Activated CD4-positive, alpha-beta T cell treated with anti-CD3 and anti-CD28 coated beads, Interleukin-2, amount 10 ng/mL, durations not matched to agents 7 days and 5 days (primary cell): Measurements from ENCODE around the gene IFNL4. TPM values are rescaled to one million over a fixed set of nuclear protein-coding genes. Genes with fewer than 3 reads are reported as not detected.
"Not testable (repeated sequence)": the region's sequence is repeated elsewhere in the genome, so short reads cannot be mapped to it uniquely, and the experiment has no call there.

Experiments
- CTCF ChIA-PET: fragments of 350-600 bp; sonication (Branson Sonifier 250); formaldehyde crosslinking; loops from one replicate; lab custom pipeline; 2021; ENCODE audit warnings: antibody characterized with exemption; lab: Charles Lee
- POLR2A ChIA-PET: fragments of 350-600 bp; sonication (Branson Sonifier 250); formaldehyde crosslinking; loops from one replicate; lab custom pipeline; 2021; ENCODE audit warnings: antibody characterized with exemption; lab: Charles Lee
- DNase-seq: peaks from one replicate; pipeline ENCODE4 v3.0.0-alpha.2; 2020
- H3K27ac Mint-ChIP-seq: one replicate; pipeline ENCODE4 v1.8.0; 2021; ENCODE audit warnings: mild to moderate bottlenecking, moderate library complexity, mixed read lengths
- H3K27me3 Mint-ChIP-seq: one replicate; pipeline ENCODE4 v1.8.0; 2021; ENCODE audit warnings: mixed read lengths
- H3K36me3 Mint-ChIP-seq: one replicate; pipeline ENCODE4 v1.8.0; 2021; ENCODE audit warnings: low read depth, mixed read lengths
- H3K4me1 Mint-ChIP-seq: one replicate; pipeline ENCODE4 v1.8.0; 2021; ENCODE audit warnings: mixed read lengths
- H3K4me3 Mint-ChIP-seq: one replicate; pipeline ENCODE4 v1.8.0; 2021; ENCODE audit warnings: mild to moderate bottlenecking, moderate library complexity, mixed read lengths
- H3K9me3 Mint-ChIP-seq: one replicate; pipeline ENCODE4 v1.8.0; 2021; ENCODE audit warnings: mixed read lengths
- total RNA-seq, 2 experiments: library from RNA; stranded (reverse); gene quantifications; one replicate each; pipeline ENCODE4 v1.2.3, GENCODE V29; 2021

The IFNL4 gene
- total RNA-seq, 2 experiments from 2014 or later = not detected

GRCh38 chr19:39269369-39269768 lies 20.7 kb upstream of the IFNL4 start:
- POLR2A ChIA-PET, H3K36me3 Mint-ChIP-seq, CTCF ChIA-PET, H3K9me3 Mint-ChIP-seq, H3K4me3 Mint-ChIP-seq, H3K4me1 Mint-ChIP-seq, DNase-seq, H3K27ac Mint-ChIP-seq: not testable (repeated sequence)
- H3K27me3 Mint-ChIP-seq = peaks cover 23% of the 10 kb centered on the region

GRCh38 chr19:39268531-39269223 lies 20.0 kb upstream of the IFNL4 start:
- H3K4me3 Mint-ChIP-seq, POLR2A ChIA-PET, CTCF ChIA-PET, H3K36me3 Mint-ChIP-seq, H3K4me1 Mint-ChIP-seq, H3K9me3 Mint-ChIP-seq, H3K27ac Mint-ChIP-seq, DNase-seq: not testable (repeated sequence)
- H3K27me3 Mint-ChIP-seq = peaks cover 27% of the 10 kb centered on the region

- H3K27ac Mint-ChIP-seq, DNase-seq, H3K9me3 Mint-ChIP-seq, H3K4me1 Mint-ChIP-seq, H3K4me3 Mint-ChIP-seq, H3K36me3 Mint-ChIP-seq: not testable (repeated sequence)
- peaks cover 33% of the 10 kb centered on the region for H3K27me3 Mint-ChIP-seq
- CTCF ChIA-PET = interaction anchor here (0.6 kb wide), 1 partner anchor 955 kb away, joined by 4 read pairs; no protein-coding TSS in a partner anchor
- POLR2A ChIA-PET = interaction anchor here (0.6 kb wide), 1 partner anchor 289 kb away, joined by 3 read pairs; no protein-coding TSS in a partner anchor
Observed at GRCh38 chr19:39268085-39268484, 19.4 kb upstream of the IFNL4 start, which contains the start of gene IFNL2. IFNL2 (plus strand) TSS chr19:39268396; CDS start chr19:39268569, 173 bp downstream.

GRCh38 chr19:39265321-39265916 lies 16.8 kb upstream of the IFNL4 start:
- no peak overlapping the region for H3K4me3 Mint-ChIP-seq
- no peak for DNase-seq
- CTCF ChIA-PET = interaction anchor here (1.2 kb wide), 1 partner anchor 8 kb away, joined by 3 read pairs; no protein-coding TSS in a partner anchor

GRCh38 chr19:39264306-39265290 lies 15.9 kb upstream of the IFNL4 start:
- POLR2A ChIA-PET = no interaction called here
- CTCF ChIA-PET = interaction anchor here (1.2 kb wide), 1 partner anchor 9 kb away, joined by 3 read pairs; no protein-coding TSS in a partner anchor

More at GRCh38 chr19:39265321-39265916, 16.8 kb upstream of the IFNL4 start:
- Mint-ChIP-seq H3K9me3 (no peaks in the 10 kb centered on the region), H3K27me3 (peaks cover 43% of the 10 kb centered on the region), H3K27ac (no peak overlapping the region), H3K4me1 (no peaks in the 10 kb centered on the region), H3K36me3 (no peaks in the 10 kb centered on the region)
- POLR2A ChIA-PET = no interaction called here

GRCh38 chr19:39263912-39264305 lies 15.3 kb upstream of the IFNL4 start:
- Mint-ChIP-seq H3K4me3 (no peak overlapping the region), H3K27me3 (peaks cover 42% of the 10 kb centered on the region), H3K36me3 (no peaks in the 10 kb centered on the region), H3K9me3 (no peaks in the 10 kb centered on the region), H3K27ac (no peak overlapping the region), H3K4me1 (no peaks in the 10 kb centered on the region)
- CTCF ChIA-PET = no interaction called here
- DNase-seq = no peak
- POLR2A ChIA-PET = interaction anchor here (0.6 kb wide), 1 partner anchor 26 kb away, joined by 4 read pairs; no protein-coding TSS in a partner anchor

More at GRCh38 chr19:39264306-39265290, 15.9 kb upstream of the IFNL4 start:
- H3K4me1 Mint-ChIP-seq = no peaks in the 10 kb centered on the region
- DNase-seq = no peak
- H3K4me3 Mint-ChIP-seq = no peak overlapping the region
- peaks cover 42% of the 10 kb centered on the region for H3K27me3 Mint-ChIP-seq
- H3K36me3 Mint-ChIP-seq = no peaks in the 10 kb centered on the region
- H3K9me3 Mint-ChIP-seq = no peaks in the 10 kb centered on the region
- H3K27ac Mint-ChIP-seq = no peak overlapping the region

GRCh38 chr19:39262496-39262895 lies 13.8 kb upstream of the IFNL4 start:
- H3K27ac Mint-ChIP-seq = no peak overlapping the region
- H3K4me1 Mint-ChIP-seq = no peaks in the 10 kb centered on the region
- H3K36me3 Mint-ChIP-seq = no peaks in the 10 kb centered on the region
- H3K9me3 Mint-ChIP-seq = no peaks in the 10 kb centered on the region
- no peak for DNase-seq
- no peak overlapping the region for H3K4me3 Mint-ChIP-seq
- CTCF ChIA-PET = interaction anchor here (0.5 to 0.8 kb wide), 2 partner anchors 51 to 412 kb away, joined by 3 to 5 read pairs; no protein-coding TSS in a partner anchor
- POLR2A ChIA-PET = no interaction called here
- peaks cover 40% of the 10 kb centered on the region for H3K27me3 Mint-ChIP-seq

- peaks cover 37% of the 10 kb centered on the region for H3K27me3 Mint-ChIP-seq
- no peaks in the 10 kb centered on the region for H3K4me1 Mint-ChIP-seq
- H3K36me3 Mint-ChIP-seq = no peaks in the 10 kb centered on the region
- POLR2A ChIA-PET = no interaction called here
- CTCF ChIA-PET = interaction anchor here (0.8 kb wide), 1 partner anchor 412 kb away, joined by 5 read pairs; no protein-coding TSS in a partner anchor
- no peak for DNase-seq
- no peak overlapping the region for H3K4me3 Mint-ChIP-seq
- H3K9me3 Mint-ChIP-seq = no peaks in the 10 kb centered on the region
- H3K27ac Mint-ChIP-seq = no peak overlapping the region
Observed at GRCh38 chr19:39261704-39262103, 13.0 kb upstream of the IFNL4 start.

GRCh38 chr19:39257227-39257626 lies 8.6 kb upstream of the IFNL4 start:
- no peak overlapping the region for H3K27ac Mint-ChIP-seq
- CTCF ChIA-PET = no interaction called here
- POLR2A ChIA-PET = interaction anchor here (0.8 kb wide), 1 partner anchor 46 kb away, joined by 3 read pairs; no protein-coding TSS in a partner anchor
- H3K4me3 Mint-ChIP-seq = no peak overlapping the region
- H3K36me3 Mint-ChIP-seq = no peaks in the 10 kb centered on the region
- no peak for DNase-seq
- no peaks in the 10 kb centered on the region for H3K9me3 Mint-ChIP-seq
- peaks cover 7% of the 10 kb centered on the region for H3K4me1 Mint-ChIP-seq
- peaks cover 7% of the 10 kb centered on the region for H3K27me3 Mint-ChIP-seq

GRCh38 chr19:39254531-39255345 lies 6.1 kb upstream of the IFNL4 start:
- ChIA-PET POLR2A (no interaction called here), CTCF (no interaction called here)
- Mint-ChIP-seq H3K9me3 (no peaks in the 10 kb centered on the region), H3K4me3 (no peak overlapping the region), H3K36me3 (no peaks in the 10 kb centered on the region), H3K27me3 (peaks cover 2% of the 10 kb centered on the region), H3K4me1 (peaks cover 12% of the 10 kb centered on the region), H3K27ac (no peak overlapping the region)
- DNase-seq = no peak

GRCh38 chr19:39253374-39254149 lies 4.9 kb upstream of the IFNL4 start:
- Mint-ChIP-seq H3K4me1 (peaks cover 12% of the 10 kb centered on the region), H3K27ac (no peak overlapping the region)

More at GRCh38 chr19:39253374-39254149, 4.9 kb upstream of the IFNL4 start:
- no peaks in the 10 kb centered on the region for H3K36me3 Mint-ChIP-seq
- DNase-seq = no peak
- POLR2A ChIA-PET = no interaction called here
- H3K4me3 Mint-ChIP-seq = no peak overlapping the region
- no peaks in the 10 kb centered on the region for H3K9me3 Mint-ChIP-seq
- CTCF ChIA-PET = no interaction called here
- H3K27me3 Mint-ChIP-seq = peaks cover 6% of the 10 kb centered on the region
